NCI-H1930 (cell line): Measurements from ENCODE around the gene EEF2.
"Not testable (repeated sequence)": the region's sequence is repeated elsewhere in the genome, so short reads cannot be mapped to it uniquely, and the experiment has no call there.

Source experiments
- DNase-seq, 2 experiments: peaks; one replicate each; lab custom pipeline; 2025; lab: John Stamatoyannopoulos, UW

Gene EEF2

DNA sequence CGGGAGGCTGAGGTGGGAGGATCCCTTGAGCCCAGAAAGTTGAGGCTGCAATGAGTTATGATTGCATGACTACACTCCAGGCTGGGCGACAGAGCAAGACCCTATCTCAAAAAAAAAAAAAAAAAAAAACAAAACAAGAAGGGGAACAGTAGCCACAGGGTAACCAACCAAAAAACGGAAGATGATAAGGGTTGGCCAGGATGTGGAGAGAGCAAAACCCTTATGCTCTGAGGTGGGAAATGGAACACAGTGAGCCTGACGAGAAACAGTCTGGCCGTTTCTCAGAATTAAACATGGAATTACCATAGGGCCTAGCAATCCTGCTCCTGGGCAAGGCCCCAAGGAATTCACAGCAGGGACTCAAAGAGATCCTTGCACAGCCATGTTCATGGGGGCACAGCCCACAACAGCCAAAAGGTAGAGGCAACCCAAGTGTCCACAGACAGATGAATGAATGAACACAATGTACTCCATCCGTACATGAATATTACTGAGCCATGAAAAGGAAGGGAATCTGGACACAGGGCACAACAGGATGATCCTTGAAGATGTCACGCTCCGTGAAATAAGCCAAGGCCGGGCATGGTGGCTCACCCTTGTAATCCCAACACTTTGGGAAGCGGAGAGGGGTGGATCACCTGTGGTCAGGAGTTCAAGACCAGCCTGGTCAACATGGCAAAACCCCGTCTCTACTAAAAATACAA is 41.1 kb downstream of the EEF2 start:
- no peak for DNase-seq

DNA sequence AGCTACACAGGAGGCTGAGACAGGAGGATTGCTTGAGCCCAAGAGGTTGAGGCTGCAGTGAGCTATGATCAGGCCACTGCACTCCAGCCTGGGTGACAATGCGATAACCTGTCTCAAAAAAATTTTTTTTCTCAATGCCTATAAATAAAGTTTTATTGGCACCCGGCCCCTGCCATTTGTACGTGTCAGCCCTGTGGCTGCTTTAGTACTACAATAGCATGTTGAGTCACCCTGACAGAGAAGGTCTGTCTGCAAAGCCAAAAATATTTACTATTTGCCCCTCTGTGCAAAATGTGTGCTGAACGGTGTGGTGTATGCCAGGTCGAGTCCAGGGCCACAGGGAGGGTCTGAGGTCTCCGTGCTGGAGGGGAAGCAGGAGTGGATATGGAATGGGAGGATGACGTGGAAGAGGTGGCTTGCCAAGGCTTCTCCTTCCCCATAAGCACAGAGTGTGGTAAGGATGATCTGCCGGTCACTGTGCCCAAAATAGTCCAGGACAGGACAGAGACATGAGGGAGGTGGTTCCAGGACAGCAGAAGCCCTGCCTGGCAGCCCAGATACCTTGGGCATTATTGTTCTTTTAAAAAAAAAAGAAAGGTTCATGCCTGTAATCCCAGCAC is 42.4 kb downstream of the EEF2 start:
- DNase-seq = no peak

DNA sequence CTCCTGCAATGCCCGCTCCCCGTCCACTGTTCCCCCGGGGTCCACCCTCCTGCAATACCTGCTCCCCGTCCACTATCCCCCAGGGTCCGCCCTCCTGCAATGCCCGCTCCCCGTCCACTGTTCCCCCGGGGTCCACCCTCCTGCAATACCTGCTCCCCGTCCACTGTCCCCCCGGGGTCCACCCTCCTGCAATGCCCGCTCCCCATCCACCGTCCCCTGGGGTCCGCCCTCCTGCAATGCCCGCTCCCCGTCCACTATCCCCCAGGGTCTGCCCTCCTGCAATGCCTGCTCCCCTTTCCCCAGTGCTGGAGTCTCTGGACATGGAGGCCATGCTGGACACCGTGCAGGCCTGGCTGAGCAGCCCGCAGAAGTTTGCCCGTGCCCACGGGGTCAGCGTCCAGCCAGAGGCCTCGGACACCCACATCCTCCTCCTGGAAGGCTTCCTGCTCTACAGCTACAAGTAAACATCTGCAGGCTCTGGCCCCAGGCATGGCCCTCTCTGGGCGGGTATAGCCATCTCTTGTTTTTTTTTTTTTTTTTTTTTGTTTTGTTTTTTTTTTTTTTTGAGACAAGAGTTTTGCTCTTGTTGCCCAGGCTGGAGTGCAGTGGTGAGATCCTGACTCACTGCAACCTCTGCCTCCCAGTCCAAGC is 46.8 kb downstream of the EEF2 start:
- not testable (repeated sequence) for DNase-seq

DNA sequence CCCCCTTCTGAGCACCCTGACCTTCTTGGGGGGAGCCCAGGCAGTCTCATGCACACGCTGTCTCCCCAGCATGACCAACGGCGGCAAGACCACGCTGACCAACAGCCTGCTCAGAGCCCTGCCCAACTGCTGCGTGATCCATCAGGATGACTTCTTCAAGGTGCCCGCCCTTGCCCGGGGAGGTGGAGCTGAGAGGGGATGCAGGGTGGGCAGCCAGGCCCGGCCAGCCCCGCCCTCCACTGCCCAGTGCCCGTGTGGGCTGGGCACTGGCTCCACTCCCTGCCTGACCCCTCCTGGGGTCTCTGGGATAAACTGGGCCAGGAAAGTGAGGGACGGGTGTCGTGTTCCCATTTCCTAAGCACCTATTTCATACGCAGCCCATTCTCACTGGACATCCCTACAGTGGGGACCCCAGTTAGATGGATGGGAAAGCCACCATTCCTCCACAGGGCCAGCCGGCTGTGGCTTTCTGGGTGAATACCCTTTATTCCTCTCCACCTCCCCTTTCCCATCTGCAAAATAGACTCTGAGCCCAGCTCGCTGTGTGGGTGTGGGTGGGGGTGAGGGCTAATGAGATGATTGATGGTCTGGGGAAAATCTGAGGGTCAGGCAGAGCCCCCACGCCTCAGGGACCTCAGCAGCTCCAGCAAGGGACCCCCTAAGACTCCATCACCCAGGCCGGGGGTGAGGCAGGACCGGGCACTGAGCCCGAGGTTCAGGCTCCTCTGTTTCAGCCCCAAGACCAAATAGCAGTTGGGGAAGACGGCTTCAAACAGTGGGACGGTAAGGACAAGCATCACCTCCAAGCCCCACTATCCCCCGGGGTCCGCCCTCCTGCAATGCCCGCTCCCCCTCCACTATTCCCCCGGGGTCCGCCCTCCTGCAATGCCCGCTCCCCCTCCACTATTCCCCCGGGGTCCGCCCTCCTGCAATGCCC is 48.5 kb downstream of the EEF2 start:
- no peak for DNase-seq

DNA sequence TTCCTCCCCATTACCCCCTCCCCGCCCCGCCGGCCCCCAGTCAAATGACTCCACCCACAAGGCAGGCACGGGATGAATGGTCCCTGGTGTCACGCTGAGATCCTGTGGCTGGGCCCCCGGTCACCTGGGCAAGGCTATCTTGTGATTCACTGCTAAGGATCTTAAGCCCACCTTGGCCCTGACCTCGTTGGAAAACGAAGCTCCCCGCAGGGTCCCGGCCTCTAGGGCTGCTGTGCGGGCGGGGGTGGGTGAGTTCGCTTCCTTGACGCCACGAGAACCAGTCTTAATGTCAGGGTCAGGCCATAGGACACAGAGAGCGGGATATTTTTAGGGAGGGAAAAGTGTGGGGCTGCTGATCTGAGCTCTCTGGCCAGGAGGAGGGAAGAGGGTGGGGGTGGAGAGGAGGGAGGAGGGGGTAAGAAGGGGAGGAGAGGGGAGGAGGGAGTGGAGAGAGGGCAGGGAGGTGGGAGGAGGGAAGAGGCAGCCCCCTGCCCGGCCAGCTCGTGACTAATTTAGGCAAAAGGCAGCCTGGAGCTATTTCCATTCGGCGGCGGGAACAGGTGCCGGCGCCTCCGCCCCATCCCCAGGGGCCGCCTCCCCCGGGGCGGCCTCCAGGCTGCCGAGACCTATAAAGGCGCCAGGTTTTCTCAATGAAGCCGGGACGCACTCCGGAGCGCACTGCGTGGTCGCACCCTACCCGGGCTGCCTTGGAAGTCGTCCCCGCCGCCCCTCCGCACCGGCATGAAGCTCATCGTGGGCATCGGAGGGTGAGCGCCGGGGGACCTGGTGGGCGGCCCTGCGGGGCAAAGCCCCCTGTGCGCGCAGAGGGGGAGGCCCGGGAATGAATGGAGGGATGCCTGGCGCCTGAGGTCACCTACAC is 52.1 kb downstream of the EEF2 start, which contains the start of gene NMRK2:
Gene NMRK2 (plus strand): TSS at position 139 of the 880 bp plus-strand sequence. CDS start 603 bp downstream, at position 742.
- no peak for DNase-seq

DNA sequence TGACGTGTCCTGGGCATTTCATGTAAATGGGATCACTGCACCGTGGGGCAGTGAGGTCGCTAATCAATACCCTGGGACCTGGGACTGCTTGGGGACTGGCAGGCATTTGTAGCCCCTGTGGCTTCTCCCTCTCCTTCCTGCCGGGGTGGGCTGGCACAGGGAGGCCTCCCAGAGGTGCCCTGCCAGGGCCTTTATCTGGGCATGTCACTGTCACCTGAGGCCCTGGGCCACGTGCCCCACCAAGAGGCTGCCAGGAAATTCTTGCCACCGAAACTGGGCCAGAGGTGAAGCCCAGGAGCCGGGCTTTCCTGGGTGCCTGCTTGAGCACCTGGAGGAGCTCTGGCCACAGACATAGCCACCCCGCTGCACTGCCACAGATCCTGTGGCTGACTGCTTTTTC is 54.2 kb downstream of the EEF2 start:
- no peak for DNase-seq
